ENCODE results near the gene SLC7A10.
"Not testable (repeated sequence)": the region's sequence is repeated elsewhere in the genome, so short reads cannot be mapped to it uniquely, and the experiment has no call there.

SLC7A10 gene

DNA sequence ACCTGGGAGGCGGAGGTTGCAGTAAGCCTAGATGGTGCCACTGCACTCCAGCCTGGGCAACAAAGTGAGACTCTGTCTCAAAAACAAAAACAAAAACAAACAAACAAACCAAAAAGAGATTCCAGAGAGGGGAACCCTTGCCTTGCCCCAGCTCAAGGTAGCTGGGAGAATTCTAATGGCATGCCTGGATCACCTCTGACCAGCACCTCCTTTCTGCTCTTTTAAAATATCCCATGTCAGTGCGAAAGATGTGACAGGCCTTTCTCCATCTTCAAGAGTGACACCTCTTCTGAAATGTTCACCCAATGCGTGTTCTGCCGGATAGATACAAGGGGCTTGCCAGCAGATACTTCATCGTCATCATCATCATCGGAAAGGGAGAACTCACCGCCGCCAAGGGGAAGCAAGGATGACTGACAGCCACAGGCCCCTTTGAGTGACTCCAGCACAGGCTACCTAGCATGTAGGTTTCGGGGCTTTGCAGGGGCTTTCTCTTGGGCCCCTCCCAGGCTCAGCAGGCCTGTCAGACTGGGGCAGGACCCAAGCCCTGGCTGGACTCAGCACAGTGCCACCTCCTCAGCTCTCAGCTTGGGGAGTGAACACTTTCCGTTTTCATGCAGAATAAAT lies 50.4 kb downstream of the SLC7A10 start:
- H3K27ac ChIP-seq (ENCODE audit: low read length): no peak overlapping the region

DNA sequence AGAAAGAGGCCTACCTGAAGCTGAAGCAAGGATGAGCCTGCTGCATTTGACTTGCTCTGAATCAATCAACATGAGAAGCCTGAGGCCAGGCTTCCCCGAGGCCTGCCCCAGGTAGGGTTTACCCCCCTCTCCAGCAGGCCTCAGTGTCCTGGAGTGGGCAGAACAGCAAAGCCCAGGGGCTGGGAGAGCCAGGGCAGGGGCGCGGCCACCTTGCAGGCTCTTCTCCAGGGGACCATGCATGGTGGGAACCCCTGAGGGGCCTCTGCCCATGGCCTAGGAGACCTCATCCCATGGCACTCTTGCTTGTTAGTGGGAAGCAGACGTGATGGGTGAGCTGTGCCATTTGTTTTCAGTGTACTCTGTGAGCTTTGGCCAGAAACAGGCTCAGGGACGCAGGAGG lies 51.5 kb downstream of the SLC7A10 start:
- H3K36me3 ChIP-seq (ENCODE audit: control insufficient read depth, low read depth, low read length): no peaks in the 10 kb centered on the region
- H3K9me3 ChIP-seq (ENCODE audit: control insufficient read depth, low read depth, low read length): no peaks in the 10 kb centered on the region
- no peak overlapping the region for H3K4me3 ChIP-seq (ENCODE audit: low read length)
- H3K27me3 ChIP-seq (ENCODE audit: control insufficient read depth, insufficient read depth, low read length): peaks cover 13% of the 10 kb centered on the region
- H3K9ac ChIP-seq (ENCODE audit: low read length): no peak overlapping the region
- H3K27ac ChIP-seq (ENCODE audit: low read length): no peak overlapping the region
- peaks cover 10% of the 10 kb centered on the region for H3K4me1 ChIP-seq (ENCODE audit: control insufficient read depth, low read depth, low read length)

More for the DNA sequence above, 50.4 kb downstream of the SLC7A10 start:
- peaks cover 13% of the 10 kb centered on the region for H3K27me3 ChIP-seq (ENCODE audit: control insufficient read depth, insufficient read depth, low read length)
- no peak overlapping the region for H3K4me3 ChIP-seq (ENCODE audit: low read length)
- H3K9me3 ChIP-seq (ENCODE audit: control insufficient read depth, low read depth, low read length): no peaks in the 10 kb centered on the region
- no peaks in the 10 kb centered on the region for H3K36me3 ChIP-seq (ENCODE audit: control insufficient read depth, low read depth, low read length)
- no peak overlapping the region for H3K9ac ChIP-seq (ENCODE audit: low read length)
- H3K4me1 ChIP-seq (ENCODE audit: control insufficient read depth, low read depth, low read length): peaks cover 10% of the 10 kb centered on the region

DNA sequence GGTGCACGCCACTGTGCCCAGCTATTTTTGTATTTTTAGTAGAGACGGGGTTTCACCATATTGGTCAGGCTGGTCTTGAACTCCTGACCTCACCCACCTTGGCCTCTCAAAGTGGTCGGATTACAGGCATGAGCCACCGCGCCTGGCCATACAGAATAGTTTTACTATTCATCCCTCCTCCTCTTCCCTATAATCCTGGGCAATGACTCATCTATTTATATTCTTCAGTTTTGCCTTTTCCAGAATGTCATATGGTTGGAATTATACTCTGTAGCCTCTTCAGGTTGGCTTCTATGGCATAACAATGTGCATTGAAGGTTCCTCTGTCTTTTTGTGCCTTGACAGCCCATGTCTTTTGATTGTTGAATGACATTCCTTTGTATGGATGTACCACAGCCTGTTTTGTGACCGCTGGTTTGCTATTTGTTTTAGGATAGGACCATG lies 53.7 kb downstream of the SLC7A10 start:
- Histone ChIP-seq H3K27ac (ENCODE audit: low read length) (no peak overlapping the region), H3K9me3 (ENCODE audit: control insufficient read depth, low read depth, low read length) (no peaks in the 10 kb centered on the region), H3K27me3 (ENCODE audit: control insufficient read depth, insufficient read depth, low read length) (no peaks in the 10 kb centered on the region)

DNA sequence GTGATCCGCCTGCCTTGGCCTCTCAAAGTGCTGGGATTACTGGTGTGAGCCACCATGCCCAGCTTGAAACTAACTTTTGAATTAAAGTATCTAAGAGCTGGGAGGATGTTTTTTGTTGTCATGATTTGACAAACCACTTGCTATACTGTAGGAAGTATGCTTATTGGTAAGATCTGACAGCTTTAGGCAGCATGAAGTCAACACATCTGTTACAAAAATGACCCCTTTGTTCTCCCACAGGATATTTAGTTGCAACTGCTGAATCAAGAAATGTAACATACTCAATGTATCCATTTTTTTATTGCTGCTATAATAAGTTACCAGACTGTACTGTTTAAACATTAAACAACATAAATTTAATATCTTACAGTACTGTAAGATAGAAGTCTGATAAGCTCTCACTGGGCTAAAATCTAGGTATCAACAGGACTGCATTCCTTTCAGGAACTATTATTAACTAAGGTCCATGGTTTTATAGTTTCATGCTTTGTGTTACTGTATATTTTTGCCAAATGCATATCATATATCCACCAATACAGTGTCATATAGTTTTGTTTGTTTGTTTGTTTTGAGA lies 54.3 kb downstream of the SLC7A10 start:
- H3K9me3 ChIP-seq (ENCODE audit: control insufficient read depth, low read depth, low read length): no peaks in the 10 kb centered on the region
- H3K27ac ChIP-seq (ENCODE audit: low read length): no peak overlapping the region
- no peak overlapping the region for H3K4me3 ChIP-seq (ENCODE audit: low read length)
- H3K36me3 ChIP-seq (ENCODE audit: control insufficient read depth, low read depth, low read length): no peaks in the 10 kb centered on the region
- no peak overlapping the region for H3K9ac ChIP-seq (ENCODE audit: low read length)
- H3K27me3 ChIP-seq (ENCODE audit: control insufficient read depth, insufficient read depth, low read length): no peaks in the 10 kb centered on the region
- peaks cover 6% of the 10 kb centered on the region for H3K4me1 ChIP-seq (ENCODE audit: control insufficient read depth, low read depth, low read length)

More for the DNA sequence above, 53.7 kb downstream of the SLC7A10 start:
- Histone ChIP-seq H3K4me1 (ENCODE audit: control insufficient read depth, low read depth, low read length) (peaks cover 6% of the 10 kb centered on the region), H3K36me3 (ENCODE audit: control insufficient read depth, low read depth, low read length) (no peaks in the 10 kb centered on the region), H3K4me3 (ENCODE audit: low read length) (no peak overlapping the region), H3K9ac (ENCODE audit: low read length) (no peak overlapping the region)

DNA sequence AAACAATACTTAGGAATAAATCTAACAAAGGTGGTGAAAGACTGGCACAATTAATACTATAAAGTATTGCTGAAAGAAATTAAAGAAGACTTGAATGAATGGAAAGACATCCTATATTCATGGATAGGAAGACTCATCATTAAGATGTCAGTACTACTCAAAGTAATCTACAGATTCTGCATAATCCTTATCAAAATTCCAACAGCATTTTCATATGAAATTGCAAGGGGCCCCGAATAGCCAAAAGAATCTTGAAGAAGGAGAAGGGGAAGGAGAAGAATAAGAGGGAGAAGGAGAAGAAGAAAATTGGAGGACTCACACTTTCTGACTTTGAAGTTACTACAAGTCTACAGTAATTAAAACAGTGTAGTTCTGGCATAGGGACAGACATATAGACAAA lies 57.1 kb downstream of the SLC7A10 start:
- no peaks in the 10 kb centered on the region for H3K36me3 ChIP-seq (ENCODE audit: control insufficient read depth, low read depth, low read length)
- no peak overlapping the region for H3K27ac ChIP-seq (ENCODE audit: low read length)
- no peaks in the 10 kb centered on the region for H3K4me1 ChIP-seq (ENCODE audit: control insufficient read depth, low read depth, low read length)
- H3K9me3 ChIP-seq (ENCODE audit: control insufficient read depth, low read depth, low read length): no peaks in the 10 kb centered on the region
- no peak overlapping the region for H3K4me3 ChIP-seq (ENCODE audit: low read length)
- no peak overlapping the region for H3K9ac ChIP-seq (ENCODE audit: low read length)
- no peaks in the 10 kb centered on the region for H3K27me3 ChIP-seq (ENCODE audit: control insufficient read depth, insufficient read depth, low read length)

DNA sequence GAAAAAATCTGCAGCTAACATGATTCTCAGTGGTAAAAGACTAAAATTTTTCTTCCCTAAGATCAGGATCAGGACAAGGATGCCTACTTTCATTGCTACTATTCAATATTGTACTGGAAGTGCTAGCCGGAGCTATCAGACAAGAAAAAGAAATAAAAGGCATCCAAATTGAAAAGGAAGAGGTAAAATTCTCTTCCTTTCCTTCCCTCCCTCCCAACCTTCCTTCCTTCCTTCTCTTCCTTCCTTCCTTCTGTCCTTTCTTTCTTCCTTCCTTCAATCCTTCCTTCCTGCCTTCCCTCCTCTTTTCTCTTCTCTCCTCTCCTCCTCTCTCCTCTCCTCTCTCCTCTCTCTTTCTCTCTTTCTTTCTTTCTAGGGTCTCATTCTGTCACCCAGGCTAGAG lies 58.2 kb downstream of the SLC7A10 start:
- no peaks in the 10 kb centered on the region for H3K36me3 ChIP-seq (ENCODE audit: control insufficient read depth, low read depth, low read length)
- H3K27me3 ChIP-seq (ENCODE audit: control insufficient read depth, insufficient read depth, low read length): no peaks in the 10 kb centered on the region
- no peaks in the 10 kb centered on the region for H3K4me1 ChIP-seq (ENCODE audit: control insufficient read depth, low read depth, low read length)
- H3K4me3 ChIP-seq (ENCODE audit: low read length): no peak overlapping the region
- no peak overlapping the region for H3K9ac ChIP-seq (ENCODE audit: low read length)
- no peak overlapping the region for H3K27ac ChIP-seq (ENCODE audit: low read length)
- H3K9me3 ChIP-seq (ENCODE audit: control insufficient read depth, low read depth, low read length): no peaks in the 10 kb centered on the region

DNA sequence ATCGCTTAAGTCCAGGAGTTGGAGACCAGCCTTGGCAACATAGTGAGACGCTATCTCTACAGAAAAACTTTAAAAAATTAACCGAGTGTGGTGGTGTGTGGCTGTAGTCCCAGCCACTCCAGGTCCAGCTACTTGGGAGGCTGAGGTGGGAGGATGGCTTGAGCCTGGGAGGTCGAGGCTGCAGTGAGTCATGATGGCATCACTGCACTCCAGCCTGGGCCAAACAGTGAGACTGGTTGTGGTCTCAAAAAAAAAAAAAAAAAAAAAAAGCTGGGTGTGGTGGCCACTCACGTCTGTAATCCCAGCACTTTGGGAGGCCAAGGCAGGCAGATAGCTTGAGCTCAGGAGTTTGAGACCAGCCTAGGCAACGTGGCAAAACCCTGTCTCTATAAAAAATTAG lies 59.6 kb downstream of the SLC7A10 start:
- H3K9ac ChIP-seq (ENCODE audit: low read length); H3K36me3 ChIP-seq (ENCODE audit: control insufficient read depth, low read depth, low read length); H3K4me3 ChIP-seq (ENCODE audit: low read length); H3K27ac ChIP-seq (ENCODE audit: low read length); H3K4me1 ChIP-seq (ENCODE audit: control insufficient read depth, low read depth, low read length); H3K27me3 ChIP-seq (ENCODE audit: control insufficient read depth, insufficient read depth, low read length); H3K9me3 ChIP-seq (ENCODE audit: control insufficient read depth, low read depth, low read length): not testable (repeated sequence)

DNA sequence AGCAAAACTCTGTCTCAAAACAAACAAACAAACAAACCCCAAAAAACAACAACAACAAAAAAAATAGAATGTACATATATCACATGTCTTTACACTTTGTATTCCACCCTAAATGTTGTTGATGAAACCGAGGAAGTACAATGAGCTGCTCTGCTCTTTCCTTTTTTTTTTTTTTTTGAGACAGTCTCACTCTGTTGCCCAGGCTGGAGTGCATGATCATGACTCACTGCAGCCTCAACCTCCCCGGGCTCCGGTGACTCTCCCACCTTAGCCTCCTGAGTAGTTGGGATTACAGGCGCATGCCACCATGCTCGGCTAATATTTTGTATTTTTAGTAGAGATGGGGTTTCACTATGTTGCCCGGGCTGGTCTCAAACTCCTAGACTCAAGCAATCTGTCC lies 62.2 kb downstream of the SLC7A10 start:
- Histone ChIP-seq H3K27ac (ENCODE audit: low read length) (no peak overlapping the region), H3K9ac (ENCODE audit: low read length) (no peak overlapping the region), H3K4me1 (ENCODE audit: control insufficient read depth, low read depth, low read length) (no peaks in the 10 kb centered on the region), H3K9me3 (ENCODE audit: control insufficient read depth, low read depth, low read length) (no peaks in the 10 kb centered on the region), H3K4me3 (ENCODE audit: low read length) (no peak overlapping the region), H3K36me3 (ENCODE audit: control insufficient read depth, low read depth, low read length) (no peaks in the 10 kb centered on the region), H3K27me3 (ENCODE audit: control insufficient read depth, insufficient read depth, low read length) (no peaks in the 10 kb centered on the region)

DNA sequence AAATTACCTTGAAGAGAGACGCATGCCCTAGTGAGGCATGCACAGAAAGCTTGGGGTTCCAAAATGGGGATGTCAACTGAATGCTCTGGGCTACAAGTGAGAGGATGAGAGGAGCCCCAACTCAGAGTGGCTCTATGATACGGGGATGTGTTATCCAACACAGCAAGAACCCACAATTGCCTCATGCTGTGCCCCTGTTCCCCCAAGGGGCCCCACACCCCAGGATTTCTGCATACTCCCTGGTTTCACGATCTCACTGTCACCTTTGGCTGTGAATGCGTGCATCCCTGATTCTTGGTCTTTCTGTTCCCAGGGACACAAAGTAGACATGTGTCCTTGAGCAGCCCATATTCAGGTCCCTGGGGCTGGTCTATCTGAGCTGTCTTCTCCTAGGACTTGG lies 64.4 kb downstream of the SLC7A10 start:
- H3K27me3 ChIP-seq (ENCODE audit: control insufficient read depth, insufficient read depth, low read length): no peaks in the 10 kb centered on the region
- H3K4me1 ChIP-seq (ENCODE audit: control insufficient read depth, low read depth, low read length): no peaks in the 10 kb centered on the region
- no peaks in the 10 kb centered on the region for H3K36me3 ChIP-seq (ENCODE audit: control insufficient read depth, low read depth, low read length)
- no peak overlapping the region for H3K27ac ChIP-seq (ENCODE audit: low read length)
- no peak overlapping the region for H3K9ac ChIP-seq (ENCODE audit: low read length)
- H3K4me3 ChIP-seq (ENCODE audit: low read length): no peak overlapping the region
- no peaks in the 10 kb centered on the region for H3K9me3 ChIP-seq (ENCODE audit: control insufficient read depth, low read depth, low read length)

DNA sequence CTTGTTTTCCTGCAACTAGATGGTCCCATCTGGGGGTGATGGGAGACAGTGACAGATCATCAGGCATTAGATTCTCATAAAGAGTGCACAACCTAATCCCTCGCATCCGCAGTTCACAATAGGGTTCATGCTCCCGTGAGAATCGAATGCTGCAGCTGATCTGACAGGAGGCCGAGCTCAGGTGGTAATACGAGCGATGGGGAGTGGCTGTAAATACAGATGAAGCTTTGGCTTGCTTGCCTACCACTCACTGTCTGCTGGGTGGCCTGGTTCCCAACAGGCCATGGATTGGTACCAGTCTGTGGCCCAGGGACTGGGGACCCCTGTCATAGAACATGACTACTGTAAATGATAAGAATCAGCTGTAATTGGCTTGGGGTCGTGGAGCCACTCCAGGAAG lies 65.8 kb downstream of the SLC7A10 start:
- Histone ChIP-seq H3K27ac (ENCODE audit: low read length) (no peak overlapping the region), H3K9me3 (ENCODE audit: control insufficient read depth, low read depth, low read length) (no peaks in the 10 kb centered on the region)

DNA sequence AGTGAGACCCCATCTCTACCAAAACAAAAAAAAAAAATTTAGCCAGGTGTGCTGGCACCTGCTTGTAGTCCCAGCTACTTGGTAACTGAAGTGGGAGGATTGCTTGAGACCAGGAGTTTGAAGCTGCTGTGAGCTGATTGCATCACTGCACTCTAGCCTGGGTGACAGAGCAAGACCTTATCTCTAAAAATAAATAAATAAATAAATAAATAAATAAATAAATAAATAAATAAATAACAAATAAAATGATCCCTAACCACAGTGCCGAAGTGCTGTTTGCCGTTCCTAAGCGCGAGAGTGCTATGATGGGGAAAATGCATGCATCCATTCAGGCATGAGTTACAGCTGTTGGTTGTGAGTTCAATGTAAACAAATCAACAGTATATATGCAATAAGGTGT lies 66.5 kb downstream of the SLC7A10 start:
- Histone ChIP-seq H3K4me1 (ENCODE audit: control insufficient read depth, low read depth, low read length) (no peaks in the 10 kb centered on the region), H3K27ac (ENCODE audit: low read length) (no peak overlapping the region)

More for the DNA sequence above, 65.8 kb downstream of the SLC7A10 start:
- Histone ChIP-seq H3K36me3 (ENCODE audit: control insufficient read depth, low read depth, low read length) (no peaks in the 10 kb centered on the region), H3K9ac (ENCODE audit: low read length) (no peak overlapping the region), H3K27me3 (ENCODE audit: control insufficient read depth, insufficient read depth, low read length) (no peaks in the 10 kb centered on the region), H3K4me3 (ENCODE audit: low read length) (no peak overlapping the region), H3K4me1 (ENCODE audit: control insufficient read depth, low read depth, low read length) (no peaks in the 10 kb centered on the region)

More for the DNA sequence above, 66.5 kb downstream of the SLC7A10 start:
- Histone ChIP-seq H3K9me3 (ENCODE audit: control insufficient read depth, low read depth, low read length) (no peaks in the 10 kb centered on the region), H3K4me3 (ENCODE audit: low read length) (no peak overlapping the region), H3K36me3 (ENCODE audit: control insufficient read depth, low read depth, low read length) (no peaks in the 10 kb centered on the region), H3K27me3 (ENCODE audit: control insufficient read depth, insufficient read depth, low read length) (no peaks in the 10 kb centered on the region), H3K9ac (ENCODE audit: low read length) (no peak overlapping the region)

Data from iPS-18a (cell line).